HG03064 (cell line): ENCODE results near the gene ZNF66.
A peak's percentile ranks its signal among the peaks of the same experiment; 100 is the strongest.
"Not testable (repeated sequence)": the region's sequence is repeated elsewhere in the genome, so short reads cannot be mapped to it uniquely, and the experiment has no call there.

ENCODE experiments used
- ATAC-seq: cut with Tn5 transposase; IDR thresholded peaks from one replicate; pipeline ENCODE4 v1.9.1; 2021; ENCODE audit warnings: low read depth; ENCODE audit not compliant: unreplicated experiment

The ZNF66 gene

DNA sequence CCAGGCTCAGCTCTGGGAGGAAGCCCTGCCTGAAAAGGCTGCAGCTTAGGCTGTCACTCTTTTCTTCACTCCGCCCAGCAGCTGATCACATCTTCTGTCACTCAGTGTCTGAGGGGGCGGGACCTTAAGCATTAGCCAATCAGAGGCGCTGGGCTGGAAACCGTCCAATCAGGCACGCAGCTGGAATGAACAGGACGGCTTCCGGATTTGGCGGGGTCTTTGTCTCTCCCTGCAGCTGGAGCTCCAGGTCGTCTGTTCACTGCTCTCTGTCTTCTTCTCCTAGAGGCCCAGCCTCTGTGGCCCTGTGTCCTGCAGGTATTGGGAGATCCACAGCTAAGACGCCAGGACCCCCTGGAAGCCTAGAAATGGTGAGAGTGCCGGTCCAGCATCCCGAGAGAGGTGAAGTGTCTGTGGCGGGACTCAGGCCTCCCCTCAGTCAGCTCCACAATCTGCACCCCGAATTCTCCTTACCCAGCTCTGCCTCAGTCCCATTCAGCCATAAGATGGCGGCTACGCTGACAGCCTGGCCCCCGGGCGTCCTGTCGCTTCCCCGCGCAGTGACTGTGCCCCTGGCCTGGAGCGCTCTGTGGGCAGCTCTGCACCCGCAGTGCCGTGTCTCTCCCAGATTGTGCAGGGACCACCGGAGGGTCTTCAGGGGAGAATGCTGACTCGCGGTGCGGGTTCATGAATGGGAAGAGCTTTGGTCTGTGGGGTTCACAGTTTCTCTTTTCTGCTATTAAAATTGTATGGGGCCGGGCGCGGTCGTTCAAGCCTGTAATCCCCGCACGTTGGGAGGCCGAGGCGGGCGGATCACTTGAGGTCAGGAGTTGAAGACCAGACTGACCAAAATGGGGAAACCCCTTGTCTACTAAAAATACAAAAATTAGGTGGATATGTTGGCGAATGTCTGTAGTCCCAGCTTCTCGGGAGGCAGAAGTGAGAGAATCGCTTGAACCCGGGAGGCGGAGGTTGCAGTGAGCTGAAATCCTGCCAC lies at the start of gene ZNF66:
Gene ZNF66 (plus strand): TSS at position 222 of the 994 bp plus-strand sequence. CDS start 144 bp downstream, at position 366.
- ATAC-seq, result peak; percentile 91

DNA sequence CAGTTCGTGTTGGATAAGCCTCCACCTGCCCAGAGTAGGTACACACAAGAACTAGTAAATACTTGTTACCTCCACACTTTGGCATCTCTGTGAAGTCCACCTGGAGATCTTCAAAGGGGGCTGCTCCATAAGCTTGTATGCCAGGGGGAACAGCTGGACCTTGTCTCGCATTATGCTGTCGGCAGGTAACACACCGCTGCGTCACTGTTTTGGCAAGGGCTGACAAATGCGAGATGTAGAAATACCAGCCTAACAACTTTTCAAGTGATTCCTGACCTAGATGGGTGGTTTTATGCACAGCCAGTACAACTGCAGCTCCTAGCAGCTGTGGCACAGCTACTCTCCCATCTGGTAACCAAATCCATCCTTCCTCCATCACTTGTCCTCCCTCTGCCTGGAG lies 25.9 kb upstream of the ZNF66 start:
- ATAC-seq, result not testable (repeated sequence)

DNA sequence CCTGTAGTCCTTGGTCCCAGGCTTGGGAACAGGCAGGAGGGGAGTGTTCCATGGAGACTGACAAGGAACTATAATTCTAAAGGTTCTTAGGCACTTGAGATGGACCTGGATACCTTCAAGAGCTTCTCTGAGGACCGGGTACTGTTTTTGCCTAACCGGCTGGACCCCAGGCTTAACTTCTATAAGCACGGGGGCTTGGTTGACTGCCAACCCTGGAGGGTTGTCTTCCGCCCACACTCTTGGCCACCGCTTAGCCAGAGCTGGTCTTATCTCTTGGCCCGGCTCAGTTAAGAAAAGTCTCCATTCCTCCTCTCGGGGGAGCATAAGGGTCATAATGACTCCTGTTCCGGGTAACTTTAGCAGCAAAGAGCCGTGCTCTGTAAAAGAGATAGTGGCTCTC lies 23.8 kb upstream of the ZNF66 start:
- not testable (repeated sequence) for ATAC-seq

DNA sequence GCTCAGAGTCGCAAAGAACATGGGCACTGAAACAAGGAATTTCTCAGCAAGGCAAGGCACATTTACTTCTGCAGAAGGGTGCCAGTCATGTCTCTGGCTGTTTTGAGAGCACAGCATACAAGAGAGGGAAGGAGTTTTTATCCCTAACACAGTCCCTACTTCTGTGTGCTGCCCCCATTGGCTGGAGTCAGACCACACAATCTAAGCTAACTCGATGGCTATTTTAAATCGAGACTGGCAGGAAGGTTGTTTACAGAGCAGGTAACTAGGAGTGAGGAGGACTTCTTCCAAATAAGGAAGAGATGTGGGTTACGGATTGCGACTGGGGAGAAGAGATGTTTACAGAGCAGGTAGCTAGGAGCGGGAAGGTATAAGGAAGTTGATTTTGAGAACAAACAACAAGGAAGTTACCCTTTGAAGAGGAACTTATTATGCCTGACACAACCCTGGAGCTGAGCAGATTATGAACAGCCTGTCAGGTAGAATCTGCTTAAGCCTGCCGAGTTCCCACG lies 6.8 kb upstream of the ZNF66 start:
- not testable (repeated sequence) for ATAC-seq

DNA sequence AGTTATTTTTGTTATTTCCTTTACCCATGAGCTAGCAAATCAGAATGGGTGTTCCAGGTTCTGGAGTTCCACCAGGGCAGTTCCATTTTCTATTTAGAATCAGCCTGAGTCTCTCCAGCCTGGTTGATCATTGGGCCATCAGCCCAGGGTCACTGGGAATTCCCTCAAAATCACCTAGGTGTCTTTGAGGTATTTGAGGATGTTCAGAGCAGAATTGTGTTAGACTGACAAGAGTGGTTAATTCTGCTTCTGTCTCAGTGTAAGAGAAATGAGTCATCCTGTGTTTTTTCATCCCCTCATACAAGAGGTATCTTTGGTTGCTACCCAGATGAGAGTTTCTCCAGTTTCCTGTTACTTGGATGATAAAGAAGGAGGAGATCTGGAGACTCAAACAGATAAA lies 11.7 kb downstream of the ZNF66 start:
- ATAC-seq, result no peak

DNA sequence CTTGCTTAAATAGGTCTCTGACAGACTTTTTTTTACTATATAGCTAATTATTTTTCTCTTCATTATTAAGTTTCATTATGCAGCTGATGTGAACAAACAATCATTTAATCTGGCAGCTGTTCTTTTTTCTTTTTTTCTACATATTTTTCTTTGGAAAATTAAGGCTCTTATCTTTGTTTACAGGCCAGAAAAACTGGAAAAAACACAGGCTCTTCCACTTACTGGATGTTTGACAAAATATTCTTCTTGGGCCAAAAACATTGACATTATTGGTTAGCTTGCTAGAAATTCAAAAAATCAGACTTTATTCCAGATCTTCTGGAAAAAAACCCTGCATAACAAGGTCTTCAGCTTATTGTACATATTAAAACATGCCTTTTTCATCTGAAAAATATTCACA lies 15.7 kb downstream of the ZNF66 start:
- no peak for ATAC-seq

DNA sequence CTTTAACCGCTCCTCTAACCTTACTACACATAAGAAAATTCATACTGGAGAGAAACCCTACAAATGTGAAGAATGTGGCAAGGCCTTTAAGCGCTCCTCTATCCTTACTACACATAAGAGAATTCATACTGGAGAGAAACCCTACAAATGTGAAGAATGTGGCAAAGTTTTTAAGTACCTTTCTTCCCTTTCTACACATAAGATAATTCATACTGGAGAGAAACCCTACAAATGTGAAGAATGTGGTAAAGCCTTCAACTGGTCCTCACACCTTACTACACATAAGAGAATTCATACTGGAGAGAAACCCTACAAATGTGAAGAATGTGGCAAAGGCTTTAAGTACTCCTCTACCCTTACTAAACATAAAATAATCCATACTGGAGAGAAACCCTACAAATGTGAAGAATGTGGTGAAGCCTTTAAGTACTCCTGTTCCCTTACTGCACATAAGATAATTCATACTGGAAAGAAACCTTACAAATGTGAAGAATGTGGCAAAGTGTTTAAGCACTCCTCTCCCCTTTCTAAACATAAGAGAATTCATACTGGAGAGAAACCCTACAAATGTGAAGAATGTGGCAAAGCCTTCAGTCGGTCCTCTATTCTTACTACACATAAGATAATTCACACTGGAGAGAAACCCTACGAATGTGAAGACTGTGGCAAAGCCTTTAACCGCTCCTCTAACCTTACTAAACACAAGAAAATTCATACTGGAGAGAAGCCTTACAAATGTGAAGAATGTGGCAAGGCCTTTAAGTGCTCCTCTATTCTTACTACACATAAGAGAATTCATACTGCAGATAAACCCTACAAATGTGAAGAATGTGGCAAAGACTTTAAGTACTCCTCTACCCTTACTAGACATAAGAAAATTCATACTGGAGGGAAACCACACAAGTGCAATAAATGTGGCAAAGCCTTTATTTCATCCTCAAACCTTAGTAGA lies 30.5 kb downstream of the ZNF66 start:
- ATAC-seq, result not testable (repeated sequence)

DNA sequence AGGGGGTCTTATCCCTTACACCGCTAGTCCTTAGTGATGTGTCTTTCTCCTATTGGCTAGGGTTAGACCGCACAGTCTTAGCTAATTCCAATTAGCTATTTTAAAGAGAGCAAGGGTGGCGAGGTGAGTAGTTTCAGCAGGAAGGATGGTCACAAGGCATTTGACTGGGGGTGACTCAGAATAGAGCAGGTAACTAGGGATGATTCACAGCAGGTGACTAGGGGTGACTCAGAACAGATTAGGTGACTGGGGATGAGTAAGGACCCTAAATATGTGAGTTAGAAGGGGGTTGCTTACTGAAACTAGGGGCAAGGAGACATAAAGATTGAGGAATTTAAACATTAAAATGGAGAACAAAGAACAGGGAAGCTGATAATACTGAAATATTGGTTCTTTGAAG lies 64.3 kb downstream of the ZNF66 start:
- no peak for ATAC-seq
